KMS-11 (cell line): ENCODE measurements around the gene OR5B21.

ENCODE experiments used
- H2AFZ ChIP-seq: fragments of 200-600 bp; sonication (generic); 2 replicates; pipeline ENCODE4 v1.6.1; 2016; ENCODE audit warnings: antibody characterized with exemption, mixed run types, low read depth
- H3K27ac ChIP-seq: fragments of 200-600 bp; sonication (generic); 2 replicates; pipeline ENCODE4 v1.6.1; 2016; ENCODE audit warnings: mild to moderate bottlenecking, mixed run types
- H3K27me3 ChIP-seq: fragments of 200-600 bp; sonication (generic); 2 replicates; pipeline ENCODE4 v1.6.1; 2017; ENCODE audit warnings: mild to moderate bottlenecking, low read depth, mixed run types, moderate library complexity; ENCODE audit not compliant: insufficient read depth
- H3K36me3 ChIP-seq: fragments of 200-600 bp; sonication (generic); 2 replicates; pipeline ENCODE4 v1.6.1; 2017; ENCODE audit warnings: mild to moderate bottlenecking, mixed run types; ENCODE audit not compliant: insufficient read depth
- H3K4me1 ChIP-seq: fragments of 200-600 bp; sonication (generic); 2 replicates; pipeline ENCODE4 v1.6.1; 2016; ENCODE audit warnings: mild to moderate bottlenecking, low read depth, mixed run types; ENCODE audit not compliant: poor library complexity, severe bottlenecking
- H3K4me2 ChIP-seq: fragments of 200-600 bp; sonication (generic); 2 replicates; pipeline ENCODE4 v1.7.0; 2016; ENCODE audit warnings: mild to moderate bottlenecking, mixed run types
- H3K4me3 ChIP-seq: fragments of 200-600 bp; sonication (generic); IDR thresholded peaks from 2 replicates; pipeline ENCODE4 v1.6.1; 2017; ENCODE audit warnings: low read depth, low read length, mixed read lengths; ENCODE audit not compliant: insufficient read depth
- H3K79me2 ChIP-seq: fragments of 200-600 bp; sonication (generic); 2 replicates; pipeline ENCODE4 v1.6.1; 2016; ENCODE audit warnings: low read depth, mixed run types; ENCODE audit not compliant: insufficient read depth
- H3K9ac ChIP-seq: fragments of 200-600 bp; sonication (generic); 2 replicates; pipeline ENCODE4 v1.6.1; 2016; ENCODE audit warnings: mild to moderate bottlenecking, mixed run types
- H4K20me1 ChIP-seq: fragments of 200-600 bp; sonication (generic); 2 replicates; pipeline ENCODE4 v1.6.1; 2016; ENCODE audit warnings: mild to moderate bottlenecking, mixed run types; ENCODE audit not compliant: insufficient read depth
- CTCF ChIP-seq: fragments of 200-600 bp; sonication (generic); conservative IDR thresholded peaks from 2 replicates; pipeline ENCODE4 v1.6.1; 2017; ENCODE audit warnings: low read depth, mild to moderate bottlenecking, antibody characterized with exemption, low read length, moderate library complexity, mixed read lengths

OR5B21 gene

GRCh38 chr11:58508814-58509213 lies 909 bp upstream of the OR5B21 start:
- H3K4me3 ChIP-seq: no peak overlapping the region
- H2AFZ ChIP-seq: no peak overlapping the region
- H3K4me1 ChIP-seq: no peaks in the 10 kb centered on the region
- TF ChIP-seq CTCF: no peak
- H3K9ac ChIP-seq: no peak overlapping the region
- H3K79me2 ChIP-seq: no peaks in the 10 kb centered on the region
- H4K20me1 ChIP-seq: no peaks in the 10 kb centered on the region
- no peak overlapping the region for H3K4me2 ChIP-seq
- no peaks in the 10 kb centered on the region for H3K36me3 ChIP-seq
- no peaks in the 10 kb centered on the region for H3K27me3 ChIP-seq
- no peak overlapping the region for H3K27ac ChIP-seq

DNA sequence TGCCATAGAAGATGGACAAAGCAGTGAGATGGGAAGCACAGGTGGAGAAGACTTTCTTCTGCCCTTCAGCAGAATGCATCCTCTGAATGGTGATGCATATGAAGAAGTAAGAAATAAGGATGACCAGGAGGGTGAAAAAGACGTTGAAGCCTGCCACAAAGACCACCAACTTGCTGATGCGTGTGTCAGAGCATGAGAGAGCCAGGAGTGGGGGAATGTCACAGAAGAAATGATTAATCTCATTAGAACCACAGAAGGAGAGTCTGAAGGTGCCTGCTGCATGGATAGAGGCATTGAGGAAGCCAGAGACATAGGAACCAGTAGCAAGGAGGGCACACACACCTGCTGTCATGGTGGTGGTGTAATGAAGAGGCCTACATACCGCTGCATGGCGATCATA lies 550 bp downstream of the OR5B21 start:
- TF ChIP-seq CTCF: no peak
- Histone ChIP-seq H4K20me1 (no peaks in the 10 kb centered on the region), H3K27ac (no peak overlapping the region), H3K4me2 (no peak overlapping the region), H3K36me3 (no peaks in the 10 kb centered on the region), H2AFZ (no peak overlapping the region), H3K9ac (no peak overlapping the region), H3K79me2 (no peaks in the 10 kb centered on the region), H3K27me3 (no peaks in the 10 kb centered on the region), H3K4me1 (no peaks in the 10 kb centered on the region), H3K4me3 (no peak overlapping the region)

DNA sequence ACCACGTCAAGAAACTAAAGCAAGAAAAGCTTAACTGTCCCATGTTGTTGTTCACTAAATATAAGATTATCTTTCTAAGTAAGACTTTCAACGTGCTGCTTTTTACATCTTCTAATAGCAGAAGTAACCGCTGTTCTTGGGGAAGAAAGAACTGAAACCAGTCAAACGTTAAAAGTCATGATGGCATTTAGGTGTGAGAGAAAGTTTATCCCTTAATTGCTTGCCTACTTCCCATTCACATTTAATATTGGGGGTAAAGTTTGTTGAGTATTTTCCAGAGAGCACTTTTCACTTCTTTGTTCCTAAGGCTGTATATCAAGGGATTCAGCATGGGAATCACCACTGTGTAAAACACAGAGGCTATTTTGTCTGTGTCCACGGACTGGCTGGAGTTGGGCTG lies 970 bp downstream of the OR5B21 start:
- H3K9ac ChIP-seq: no peak overlapping the region
- H4K20me1 ChIP-seq: no peaks in the 10 kb centered on the region
- no peak overlapping the region for H2AFZ ChIP-seq
- no peaks in the 10 kb centered on the region for H3K36me3 ChIP-seq
- H3K4me1 ChIP-seq: no peaks in the 10 kb centered on the region
- H3K4me3 ChIP-seq: no peak overlapping the region
- no peak overlapping the region for H3K4me2 ChIP-seq
- no peaks in the 10 kb centered on the region for H3K27me3 ChIP-seq
- no peak overlapping the region for H3K27ac ChIP-seq
- TF ChIP-seq CTCF: no peak
- no peaks in the 10 kb centered on the region for H3K79me2 ChIP-seq

DNA sequence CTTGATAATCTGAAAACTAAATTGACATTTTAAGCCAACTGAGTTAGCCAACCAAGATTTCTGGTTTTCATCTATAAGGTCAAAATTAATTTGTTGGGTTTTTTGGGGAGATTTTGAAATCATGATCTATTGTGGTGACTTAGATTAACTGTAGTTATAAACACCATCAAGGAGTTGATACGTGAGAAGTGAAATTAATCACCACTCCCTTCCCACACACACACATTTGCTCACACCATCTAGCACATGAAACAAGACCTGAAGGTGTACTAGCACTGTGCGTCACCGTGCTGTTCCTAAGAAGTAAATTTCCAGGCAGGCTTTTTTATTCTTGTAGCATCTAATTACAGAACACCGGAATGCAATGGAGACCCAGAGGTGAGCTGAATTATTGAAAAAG lies 2.1 kb downstream of the OR5B21 start:
- no peaks in the 10 kb centered on the region for H4K20me1 ChIP-seq
- H3K9ac ChIP-seq: no peak overlapping the region
- no peak overlapping the region for H2AFZ ChIP-seq
- H3K4me1 ChIP-seq: no peaks in the 10 kb centered on the region
- TF ChIP-seq CTCF: no peak
- H3K27ac ChIP-seq: no peak overlapping the region
- H3K27me3 ChIP-seq: no peaks in the 10 kb centered on the region
- no peak overlapping the region for H3K4me3 ChIP-seq
- H3K36me3 ChIP-seq: no peaks in the 10 kb centered on the region
- H3K79me2 ChIP-seq: no peaks in the 10 kb centered on the region
- no peak overlapping the region for H3K4me2 ChIP-seq

DNA sequence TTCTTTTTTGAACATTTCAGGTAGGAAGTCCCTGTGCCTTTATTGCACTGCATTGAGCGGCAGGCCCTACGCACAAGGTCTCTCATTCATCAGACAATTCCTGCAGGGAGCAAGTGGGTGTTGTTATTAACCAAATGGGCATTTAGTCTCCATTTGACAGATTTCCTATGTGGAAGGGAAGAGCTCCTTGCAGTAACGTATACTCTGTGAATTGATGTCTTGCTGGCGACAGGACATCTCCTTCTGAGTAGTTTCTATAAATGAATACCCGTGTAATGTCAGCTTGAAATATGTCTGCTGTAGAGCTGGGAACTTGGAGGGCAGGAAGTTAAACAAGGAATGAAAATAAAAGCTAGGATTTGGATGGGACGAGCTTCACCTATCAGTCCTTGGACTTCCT lies 3.7 kb downstream of the OR5B21 start:
- Histone ChIP-seq H3K9ac (no peak overlapping the region), H3K79me2 (no peaks in the 10 kb centered on the region), H3K4me1 (no peaks in the 10 kb centered on the region), H3K4me3 (no peak overlapping the region), H3K27ac (no peak overlapping the region), H2AFZ (no peak overlapping the region), H3K36me3 (no peaks in the 10 kb centered on the region), H3K4me2 (no peak overlapping the region), H4K20me1 (no peaks in the 10 kb centered on the region), H3K27me3 (no peaks in the 10 kb centered on the region)
- no peak for TF ChIP-seq CTCF
